Tibial nerve (tissue), 4 donors: ENCODE measurements around the gene CPAMD8.

Source experiments
- CTCF ChIP-seq, 5 experiments: fragments of 200-600 bp in 3 of 5; fragments of 450-650 bp in 2 of 5; sonication (generic) in 3 of 5; IDR thresholded peaks; one replicate each; pipeline ENCODE4 v1.5.1; 2016 to 2019; ENCODE audit warnings: antibody characterized with exemption in 5 of 5, mild to moderate bottlenecking in 3 of 5, moderate library complexity in 2 of 5
- EP300 ChIP-seq, 2 donors: sonication (generic); formaldehyde crosslinking; IDR thresholded peaks; one replicate each; pipeline ENCODE4 v1.6.1; 2017; ENCODE audit warnings: antibody characterized with exemption in 2 of 2, mild to moderate bottlenecking in 1 of 2

- TF ChIP-seq CTCF (IDR thresholded peaks at IDR 0.05) (no peak), EP300 (IDR thresholded peaks at IDR 0.05) (no peak)
Observed at GRCh38 chr19:16890461-16891184, 136.0 kb downstream of the CPAMD8 start.
